ENCODE measurements around the gene KIF5C.

DNA sequence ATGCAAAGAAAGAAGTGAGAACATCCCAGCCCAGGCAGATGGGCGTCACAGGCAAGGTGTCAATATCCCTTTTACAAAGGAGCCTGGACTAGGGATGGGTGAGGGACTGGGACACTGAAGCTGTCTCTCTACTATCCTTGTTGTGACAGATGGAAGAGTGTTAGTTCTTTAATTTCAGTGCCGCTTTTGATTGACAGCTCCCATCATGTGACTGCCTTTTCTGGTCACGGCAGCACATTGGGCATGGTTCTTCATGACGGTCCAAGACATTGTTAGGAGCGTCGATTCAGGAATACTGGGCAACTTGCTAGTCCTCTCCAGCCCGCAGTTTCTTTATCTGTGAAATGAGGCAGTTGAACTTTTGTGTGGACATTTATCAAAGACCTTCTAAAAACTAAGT lies 42.4 kb upstream of the KIF5C start:
- TF ChIP-seq CTCF (conservative IDR thresholded peaks at IDR 0.05) (no peak), ZFX (IDR thresholded peaks at IDR 0.05) (no peak)

All from C4-2B (cell line).